ENCODE results near the gene LRRC8C. TPM values are rescaled to one million over a fixed set of nuclear protein-coding genes. Genes with fewer than 3 reads are reported as not detected.

The LRRC8C gene
- total RNA-seq, 2 experiments from 2014 or later = 28.4 to 30.2 TPM

- no peaks in the 10 kb centered on the region for H3K9me3 Mint-ChIP-seq
These were observed 77.7 kb downstream of the LRRC8C start for GRCh38 chr1:89710498-89711139.

GRCh38 chr1:89711140-89711778 is 78.3 kb downstream of the LRRC8C start:
- ChIA-PET POLR2A (no interaction called here), CTCF (interaction anchor here (1.2 kb wide), 1 partner anchor 17 kb away, joined by 3 read pairs; no protein-coding TSS in a partner anchor)
- intact Hi-C loops (cut with DNase I, micrococcal nuclease) = no loop called here
- Histone ChIP-seq H3K27ac (ENCODE audit: low read depth in 1 of 2, low read length in 2 of 2) (no peak overlapping the region), H3K36me3 (ENCODE audit: insufficient read depth, low read length) (peaks cover 48% of the 10 kb centered on the region), H3K27me3 (ENCODE audit: control insufficient read depth in 1 of 2, insufficient read depth in 2 of 2, low read length in 2 of 2) (no peaks in the 10 kb centered on the region), H3K4me3 (ENCODE audit: low read length) (no peak overlapping the region), H3K9me3 (ENCODE audit: control insufficient read depth in 1 of 2, insufficient read depth in 1 of 2, low read length in 2 of 2) (no peaks in the 10 kb centered on the region), H3K4me1 (ENCODE audit: insufficient read depth, low read length) (no peaks in the 10 kb centered on the region)
- ATAC-seq (ENCODE audit: poor library complexity) (no peak), DNase-seq (no peak)
- TF ChIP-seq CTCF (IDR thresholded peaks at IDR 0.05) = no peak
- H3K27ac Mint-ChIP-seq = peak overlapping the region; percentile 24
- H3K27me3 Mint-ChIP-seq = no peaks in the 10 kb centered on the region
- H3K4me3 Mint-ChIP-seq = no peak overlapping the region
- no peaks in the 10 kb centered on the region for H3K9me3 Mint-ChIP-seq
- peaks cover 84% of the 10 kb centered on the region for H3K36me3 Mint-ChIP-seq (ENCODE audit: low read depth)
- H3K4me1 Mint-ChIP-seq (ENCODE audit: low read depth) = peaks cover 46% of the 10 kb centered on the region

More at GRCh38 chr1:89710498-89711139, 77.7 kb downstream of the LRRC8C start:
- DNase-seq (no peak), ATAC-seq (ENCODE audit: poor library complexity) (no peak)
- H3K9me3 ChIP-seq (ENCODE audit: control insufficient read depth in 1 of 2, insufficient read depth in 1 of 2, low read length in 2 of 2) = no peaks in the 10 kb centered on the region
- no peaks in the 10 kb centered on the region for H3K27me3 ChIP-seq (ENCODE audit: control insufficient read depth in 1 of 2, insufficient read depth in 2 of 2, low read length in 2 of 2)
- H3K27ac ChIP-seq (ENCODE audit: low read depth in 1 of 2, low read length in 2 of 2) = no peak overlapping the region
- Mint-ChIP-seq H3K4me3 (no peak overlapping the region), H3K4me1 (ENCODE audit: low read depth) (peaks cover 51% of the 10 kb centered on the region), H3K27me3 (no peaks in the 10 kb centered on the region), H3K27ac (peak overlapping the region; percentile 24), H3K36me3 (ENCODE audit: low read depth) (peaks cover 84% of the 10 kb centered on the region)
- no peaks in the 10 kb centered on the region for H3K4me1 ChIP-seq (ENCODE audit: insufficient read depth, low read length)
- no peak for TF ChIP-seq CTCF (IDR thresholded peaks at IDR 0.05)
- POLR2A ChIA-PET = no interaction called here
- H3K4me3 ChIP-seq (ENCODE audit: low read length) = no peak overlapping the region
- intact Hi-C loops (cut with DNase I, micrococcal nuclease) = no loop called here
- H3K36me3 ChIP-seq (ENCODE audit: insufficient read depth, low read length) = peaks cover 44% of the 10 kb centered on the region
- CTCF ChIA-PET = interaction anchor here (1.2 to 1.8 kb wide), 2 partner anchors 16 to 52 kb away, joined by 3 to 6 read pairs; no protein-coding TSS in a partner anchor

GRCh38 chr1:89712420-89712819 is 79.5 kb downstream of the LRRC8C start:
- peaks cover 49% of the 10 kb centered on the region for H3K4me1 Mint-ChIP-seq (ENCODE audit: low read depth)
- ChIA-PET CTCF (no interaction called here), POLR2A (no interaction called here)
- no peaks in the 10 kb centered on the region for H3K27me3 Mint-ChIP-seq
- Histone ChIP-seq H3K27ac (ENCODE audit: low read depth in 1 of 2, low read length in 2 of 2) (no peak overlapping the region), H3K36me3 (ENCODE audit: insufficient read depth, low read length) (peaks cover 48% of the 10 kb centered on the region), H3K4me3 (ENCODE audit: low read length) (no peak overlapping the region), H3K4me1 (ENCODE audit: insufficient read depth, low read length) (no peaks in the 10 kb centered on the region), H3K9me3 (ENCODE audit: control insufficient read depth in 1 of 2, insufficient read depth in 1 of 2, low read length in 2 of 2) (no peaks in the 10 kb centered on the region), H3K27me3 (ENCODE audit: control insufficient read depth in 1 of 2, insufficient read depth in 2 of 2, low read length in 2 of 2) (no peaks in the 10 kb centered on the region)
- DNase-seq (no peak), ATAC-seq (ENCODE audit: poor library complexity) (no peak)
- intact Hi-C loops (cut with DNase I, micrococcal nuclease) = no loop called here
- H3K36me3 Mint-ChIP-seq (ENCODE audit: low read depth) = peaks cover 85% of the 10 kb centered on the region
- H3K9me3 Mint-ChIP-seq = no peaks in the 10 kb centered on the region
- no peak for TF ChIP-seq CTCF (IDR thresholded peaks at IDR 0.05)
- H3K4me3 Mint-ChIP-seq = no peak overlapping the region
- H3K27ac Mint-ChIP-seq = peak overlapping the region; percentile 49

All from CD4-positive, alpha-beta T cell (primary cell).